IPS-NIHi11 (cell line): ENCODE data around the gene JAG2.

ENCODE experiments used
- DNase-seq: peaks from one replicate; pipeline ENCODE4 v3.0.0; 2012; ENCODE audit warnings: mixed read lengths, low spot score

The JAG2 gene

DNA sequence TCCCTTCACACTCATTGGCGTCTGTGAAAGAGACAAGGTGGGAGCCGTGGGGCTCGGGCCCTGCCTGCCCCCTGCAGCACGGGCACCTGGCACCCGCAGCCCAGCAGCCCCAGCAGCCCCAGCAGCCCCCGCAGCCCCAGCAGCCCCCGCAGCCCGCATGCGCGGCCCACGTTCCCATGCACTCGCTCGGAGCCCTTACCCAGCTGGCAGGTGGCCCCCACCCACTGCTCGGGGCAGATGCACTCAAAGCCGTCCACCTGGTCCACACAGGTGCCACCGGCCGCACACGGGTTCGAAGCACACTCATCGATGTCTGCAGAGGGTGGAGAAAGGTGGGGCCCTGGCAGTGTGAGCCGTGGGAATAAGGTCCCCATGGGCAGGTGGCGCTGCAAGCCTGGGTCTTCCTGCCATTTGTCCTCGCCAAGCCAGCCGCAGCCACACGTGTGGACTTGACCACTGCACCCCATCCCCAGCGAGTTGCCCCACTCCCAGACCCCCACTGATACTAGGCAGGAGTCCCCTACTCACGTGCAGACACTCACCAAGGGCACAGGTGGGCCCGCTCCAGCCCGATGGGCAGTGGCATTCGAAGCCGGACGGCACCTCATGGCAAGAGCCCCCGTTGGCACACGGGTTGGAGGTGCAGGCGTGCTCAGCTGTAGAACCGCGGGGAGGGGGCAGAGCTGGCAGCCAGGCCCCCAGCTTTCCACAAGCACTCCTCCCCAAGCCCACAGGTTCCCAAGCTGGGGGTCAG, 17.3 kb downstream of the JAG2 start:
- no peak for DNase-seq

DNA sequence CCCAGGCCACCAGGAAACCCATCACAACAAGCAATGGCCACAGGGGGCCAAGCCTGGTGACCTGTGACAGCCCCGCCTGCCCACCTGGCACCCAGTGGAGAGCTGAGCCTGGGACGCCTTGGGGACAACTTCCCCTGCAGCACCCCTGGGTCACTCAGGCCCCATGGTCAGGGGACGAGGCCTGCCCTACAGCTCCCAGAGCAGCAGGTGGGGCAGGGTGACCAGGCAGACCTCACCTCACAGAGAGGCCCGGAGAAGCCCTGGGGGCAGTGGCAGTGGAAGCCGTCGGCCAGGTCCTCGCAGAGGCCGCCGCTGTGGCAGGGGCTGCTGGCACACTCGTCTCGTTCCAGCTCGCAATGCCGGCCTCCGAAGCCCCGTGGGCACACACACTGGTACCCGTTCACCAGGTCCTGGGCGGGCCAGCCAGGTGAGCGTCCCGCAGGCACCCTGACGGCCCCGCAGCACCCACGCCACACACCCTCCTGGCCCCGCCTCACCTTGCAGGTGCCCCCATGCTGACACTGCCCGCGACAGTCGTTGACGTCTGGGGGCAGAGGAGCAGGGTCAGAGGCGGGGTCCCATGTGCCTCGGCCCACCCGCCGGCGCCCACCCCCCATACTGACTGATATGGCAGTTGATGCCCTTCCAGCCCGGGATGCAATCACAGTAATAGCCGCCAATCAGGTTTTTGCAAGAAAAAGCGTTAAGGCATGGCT, 18.1 kb downstream of the JAG2 start:
- DNase-seq, result no peak

DNA sequence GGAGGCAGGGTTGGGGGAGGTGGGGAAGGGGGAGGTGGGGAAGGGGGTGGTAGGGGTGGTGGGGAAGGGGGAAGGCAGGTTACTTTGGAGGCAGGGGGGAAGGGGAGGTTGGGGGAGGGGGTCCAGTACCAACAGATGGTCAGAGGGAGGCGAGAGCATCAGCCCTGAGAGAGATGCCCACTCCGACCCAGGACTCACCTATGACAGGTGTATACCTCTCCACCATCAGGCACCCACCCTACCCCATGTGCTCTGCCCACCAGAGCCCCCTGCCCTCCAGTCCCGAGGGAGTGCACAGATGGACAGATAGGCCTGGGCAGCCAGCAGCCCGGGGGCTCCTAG, 18.6 kb downstream of the JAG2 start:
- DNase-seq, result no peak

DNA sequence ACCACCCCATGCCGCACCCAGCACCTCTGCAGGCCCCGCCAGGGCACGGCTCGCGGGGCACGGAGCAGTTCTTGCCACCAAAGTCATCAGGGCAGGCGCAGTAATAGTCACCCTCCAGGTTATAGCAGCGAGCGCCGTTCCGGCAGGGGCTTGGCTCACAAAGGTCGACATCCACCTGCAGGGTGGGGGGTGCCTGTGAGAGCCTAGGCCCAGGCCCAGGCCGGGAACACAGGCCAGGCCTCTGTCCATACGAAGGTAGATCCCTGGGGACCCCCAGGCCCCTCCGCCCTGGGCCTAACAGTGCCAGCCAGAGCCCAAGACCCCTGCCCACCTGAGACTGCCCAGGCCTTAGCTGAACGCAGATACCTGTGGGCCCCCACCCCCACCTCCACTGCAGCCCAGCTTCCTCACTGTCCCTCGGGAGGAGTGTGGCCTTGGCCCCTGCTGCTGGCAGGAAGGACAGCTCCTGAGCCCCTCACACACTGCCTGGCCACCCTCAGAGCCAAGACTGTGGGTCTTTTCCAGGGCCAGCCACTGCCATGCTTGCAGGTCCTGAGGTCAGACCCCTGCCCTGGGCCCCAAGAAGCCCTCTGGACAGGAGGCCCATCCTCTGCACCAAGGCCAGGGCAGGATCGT, 19.3 kb downstream of the JAG2 start:
- DNase-seq, result no peak

DNA sequence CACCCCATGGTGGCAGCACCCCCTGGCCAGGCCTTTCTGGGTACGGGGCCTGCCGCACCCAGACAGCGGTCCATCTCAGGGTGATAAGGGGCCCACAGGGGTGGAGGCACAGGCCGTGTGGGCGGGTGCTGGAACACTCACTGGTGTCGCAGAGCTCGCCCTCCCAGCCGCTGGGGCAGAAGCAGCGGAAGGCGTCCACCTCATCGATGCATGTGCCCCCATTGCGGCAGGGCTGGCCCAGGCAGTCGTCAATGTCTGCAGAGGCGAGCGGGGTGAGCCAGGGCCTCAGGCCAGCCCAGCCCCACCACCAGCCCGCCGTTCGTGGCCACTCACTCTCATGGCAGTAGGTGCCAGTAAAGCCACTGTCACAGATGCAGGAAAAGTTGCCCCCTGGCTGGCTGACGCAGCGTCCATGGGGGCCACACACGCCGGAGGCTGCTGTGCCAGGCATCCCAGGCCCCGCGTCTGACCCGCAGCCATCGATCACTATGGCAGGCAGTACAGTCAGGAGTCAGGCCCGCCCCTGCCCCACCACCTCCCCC, 19.9 kb downstream of the JAG2 start:
- no peak for DNase-seq

DNA sequence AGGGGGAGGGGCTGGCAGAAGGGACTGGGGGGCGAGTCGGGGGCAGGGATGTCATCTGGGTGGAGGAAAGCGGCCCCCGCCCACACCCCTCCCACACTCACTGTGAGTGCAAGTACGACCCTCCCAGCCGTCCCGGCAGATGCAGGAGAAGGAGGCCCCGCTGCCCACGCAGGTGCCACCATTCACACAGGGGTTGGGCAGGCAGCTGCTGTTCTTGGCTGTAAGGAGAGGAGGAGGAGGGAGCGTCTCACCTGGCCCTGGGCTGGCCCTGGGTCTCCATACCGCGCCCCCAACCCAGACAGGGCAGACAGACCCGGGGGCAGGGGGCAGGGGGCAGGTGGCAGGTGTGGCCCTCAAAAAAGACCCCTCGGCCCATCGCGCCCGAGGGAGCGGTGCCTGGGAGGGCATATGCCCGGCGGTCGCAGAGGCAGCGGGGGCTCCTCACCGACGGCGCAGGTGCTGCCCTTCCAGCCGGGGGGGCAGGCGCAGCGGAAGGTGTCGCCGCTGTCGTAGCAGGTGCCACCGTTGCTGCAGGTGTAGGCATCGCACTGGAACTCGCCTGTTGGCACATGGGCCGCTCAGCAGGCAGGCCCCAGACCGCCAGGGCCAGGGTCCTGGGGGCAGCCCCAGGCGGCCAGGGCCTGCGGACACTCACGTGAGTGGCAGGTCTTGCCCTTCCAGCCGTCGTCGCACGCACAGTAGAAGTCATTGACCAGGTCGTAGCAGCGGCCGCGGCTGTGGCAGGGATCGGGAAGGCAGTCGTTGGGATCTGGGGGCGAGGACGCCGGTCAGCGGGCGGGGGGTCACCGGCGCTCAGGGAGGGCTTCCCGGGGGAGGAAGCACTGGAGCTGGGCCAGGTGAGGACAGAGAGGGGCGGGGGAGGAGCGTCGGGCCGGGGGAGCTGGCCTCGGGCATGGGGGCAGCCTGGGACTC, 20.6 kb downstream of the JAG2 start:
- DNase-seq, result peak; percentile 5

DNA sequence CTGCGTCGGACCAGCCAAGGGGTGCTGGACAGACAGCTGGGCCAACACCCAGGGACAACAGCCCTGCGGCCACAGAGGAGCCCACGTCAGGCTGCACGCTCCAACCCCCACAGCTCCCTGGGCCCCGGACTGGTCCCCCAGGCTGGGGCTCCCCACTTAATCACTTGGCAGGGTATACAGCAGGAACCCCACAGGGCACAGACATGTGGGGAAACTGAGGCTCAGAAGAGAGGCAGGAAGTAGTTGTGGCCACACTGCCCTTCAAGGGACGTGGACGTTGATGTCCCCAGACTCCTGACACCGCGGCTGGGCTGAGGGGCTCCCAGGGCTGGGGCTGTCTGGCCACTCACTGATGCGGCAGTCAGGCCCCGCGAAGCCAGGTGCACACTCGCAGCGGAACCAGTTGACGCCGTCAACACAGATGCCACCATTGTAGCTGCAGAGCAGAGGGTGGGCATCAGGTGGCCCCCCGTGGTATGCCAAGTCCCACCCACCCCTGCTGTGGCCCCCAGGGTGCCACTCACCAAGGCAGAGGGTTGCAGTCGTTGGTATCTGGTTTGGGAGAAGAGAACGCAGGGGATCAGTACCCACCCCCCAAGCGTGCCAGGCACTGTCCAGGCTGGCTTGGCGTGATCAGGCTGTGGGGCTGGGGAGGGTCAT, 21.5 kb downstream of the JAG2 start:
- DNase-seq, result peak; percentile 10

DNA sequence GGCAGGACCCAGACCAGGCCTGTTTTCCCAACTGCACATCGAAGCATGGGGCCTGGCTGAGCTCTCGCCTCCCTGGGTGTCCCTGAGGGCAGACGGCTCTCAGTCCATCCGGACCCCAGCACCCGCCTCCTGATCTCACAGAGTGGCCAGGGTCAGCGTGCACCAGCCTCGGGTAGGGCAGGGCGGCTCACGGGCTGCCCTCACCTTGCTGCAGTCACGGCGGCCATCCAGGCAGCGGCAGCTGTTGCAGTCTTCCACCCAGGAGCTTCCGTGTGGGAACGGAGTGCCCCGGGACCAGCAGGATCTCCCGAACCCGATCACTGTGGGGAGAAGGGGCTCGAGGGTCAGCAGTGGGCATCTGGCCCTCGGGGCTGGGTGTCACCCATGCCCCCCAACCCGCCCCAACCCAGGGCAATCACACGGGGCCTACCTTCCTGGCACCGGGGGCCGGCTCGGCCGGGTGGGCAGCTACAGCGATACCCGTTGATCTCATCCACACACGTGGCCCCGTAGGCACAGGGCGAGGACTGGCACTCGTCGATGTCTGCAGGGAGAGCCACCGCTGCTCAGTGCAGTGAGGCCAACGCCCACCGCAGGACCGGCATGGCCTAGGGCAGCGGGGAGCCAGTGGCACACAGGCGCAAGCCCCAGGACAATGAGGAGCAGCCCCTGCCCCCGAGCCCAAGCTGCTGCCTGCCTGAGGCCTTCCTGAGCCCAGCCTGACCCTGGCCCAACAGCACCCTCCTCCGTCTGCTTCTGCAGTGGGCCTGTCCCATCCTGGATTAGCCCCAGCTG, 22.2 kb downstream of the JAG2 start:
- DNase-seq, result peak; percentile 29

DNA sequence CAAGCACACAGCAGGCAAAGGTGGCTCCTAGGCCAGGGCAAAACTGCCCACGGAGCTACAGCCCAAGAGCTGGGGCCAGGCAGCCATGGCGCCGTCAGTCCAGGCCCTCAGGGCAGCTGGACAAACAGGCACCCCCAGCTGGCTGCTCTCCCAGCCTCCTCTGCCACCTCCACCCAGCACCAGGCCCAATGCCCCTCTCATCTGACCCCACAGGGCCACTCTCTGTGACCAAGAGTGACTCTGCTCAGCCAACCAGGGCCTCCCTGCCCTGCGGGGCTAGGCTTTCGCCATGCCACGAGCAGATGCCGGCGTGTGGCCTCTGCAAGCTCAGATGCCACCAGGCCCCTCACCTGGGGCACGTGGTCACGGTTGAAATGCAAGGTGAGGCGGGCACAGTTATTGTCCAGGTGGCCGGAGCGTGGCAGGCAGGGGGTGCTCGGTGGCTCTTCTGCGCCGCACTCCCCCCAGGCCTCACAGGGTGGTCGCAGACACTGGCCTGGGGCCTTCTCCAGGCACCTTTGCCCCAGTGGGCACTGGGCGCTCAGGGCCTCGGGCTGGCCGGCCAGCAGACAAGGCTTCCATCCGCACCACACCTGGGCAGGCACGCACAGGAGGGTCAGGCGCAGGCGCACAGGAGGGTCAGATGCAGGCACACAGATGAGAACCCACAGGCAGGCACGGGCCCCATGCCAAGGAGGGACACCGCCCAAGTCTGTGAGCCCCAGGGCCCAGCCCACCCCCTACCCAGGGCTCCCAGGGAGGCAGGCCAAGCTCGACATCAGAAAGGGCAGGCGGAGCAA, 23.0 kb downstream of the JAG2 start:
- no peak for DNase-seq

DNA sequence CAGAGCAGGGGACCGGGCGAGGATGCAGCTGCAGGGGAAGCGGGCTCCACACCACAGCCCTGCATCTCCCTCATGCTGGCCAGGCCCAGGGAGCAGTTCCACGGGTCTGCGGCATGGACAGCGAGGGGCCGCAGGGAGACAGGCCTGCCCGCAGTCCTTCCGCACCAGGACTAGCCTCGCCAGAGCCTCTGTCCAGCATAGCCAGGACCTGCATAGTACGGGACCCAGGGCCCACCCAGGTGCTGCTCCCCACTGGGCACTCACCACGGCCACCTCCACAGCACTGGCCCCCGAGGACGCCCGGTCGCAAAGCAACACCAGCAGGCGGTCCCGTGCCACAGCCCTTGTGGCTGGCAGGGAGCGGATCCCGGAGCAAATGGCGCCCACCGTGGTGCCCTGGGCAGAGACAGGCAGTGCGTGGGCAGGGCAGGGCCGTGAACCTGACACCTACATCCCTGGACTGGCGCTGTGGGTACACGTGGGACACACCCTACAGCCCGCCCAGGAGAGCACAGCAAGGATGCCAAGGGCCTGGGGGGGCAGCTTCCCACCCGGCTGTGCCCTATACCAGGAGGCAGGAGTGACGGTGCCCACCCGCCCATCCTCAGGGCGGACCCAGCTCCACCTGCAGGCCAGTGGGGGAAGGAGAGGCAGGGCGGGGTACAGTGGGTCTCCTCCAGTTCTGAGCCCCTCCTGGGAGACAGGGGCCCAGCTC, 23.8 kb downstream of the JAG2 start:
- peak; percentile 69 for DNase-seq

DNA sequence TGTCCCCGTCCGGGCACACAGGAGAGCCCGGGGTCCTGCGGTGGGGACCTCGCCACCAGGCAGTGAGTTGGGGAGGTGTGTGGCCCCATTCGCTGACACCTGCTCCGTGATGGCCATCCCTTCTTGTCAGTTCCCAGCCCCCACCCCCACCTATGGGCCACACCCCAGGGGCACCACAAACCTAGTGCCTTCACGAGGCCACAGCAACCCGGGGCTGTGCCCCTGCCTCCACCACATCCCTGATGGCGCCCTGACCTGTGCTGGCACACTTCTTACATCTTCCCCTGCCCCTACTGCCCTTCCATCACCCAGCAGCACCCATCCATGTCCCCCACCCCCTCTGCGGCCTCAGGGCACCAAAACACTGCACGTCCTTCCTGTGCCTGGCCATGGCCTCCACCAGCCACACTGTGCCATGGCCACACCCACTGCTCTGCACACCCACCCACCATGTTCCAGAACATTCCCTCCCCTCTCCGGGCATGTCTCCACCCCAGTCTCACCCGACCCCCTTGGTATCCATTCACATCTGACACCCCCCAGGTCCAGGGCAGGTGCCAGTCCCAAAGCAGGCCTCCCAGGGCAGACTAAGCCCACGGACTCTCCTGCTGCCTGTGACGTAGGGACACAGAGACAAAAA, 24.4 kb downstream of the JAG2 start:
- DNase-seq, result no peak

DNA sequence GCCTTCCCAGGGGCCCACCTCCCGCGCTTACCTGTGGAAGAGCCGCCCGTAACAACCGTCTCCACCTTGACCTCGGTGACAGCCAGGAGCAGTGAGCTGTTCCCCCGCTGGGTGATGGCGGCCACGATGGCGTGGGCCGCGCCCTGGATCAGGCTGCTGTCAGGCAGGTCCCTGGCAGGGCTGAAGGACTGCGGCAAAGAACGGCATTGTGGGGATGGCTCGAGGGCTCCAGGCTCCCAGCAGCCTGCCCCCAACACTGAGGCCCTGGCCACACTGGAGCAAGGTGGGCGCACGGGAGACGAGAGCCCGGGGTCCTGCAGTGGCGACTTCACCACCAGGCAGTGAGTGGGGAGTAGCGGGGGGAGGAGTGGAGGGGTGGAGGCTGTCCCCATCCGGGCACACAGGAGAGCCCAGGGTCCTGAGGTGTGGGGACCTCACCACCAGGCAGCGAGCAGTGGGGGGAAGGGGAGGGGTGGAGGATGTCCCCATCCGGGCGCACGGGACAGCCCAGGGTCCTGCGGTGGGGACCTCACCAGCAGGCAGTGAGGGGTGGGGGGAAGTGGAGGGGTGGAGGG, 25.0 kb downstream of the JAG2 start:
- DNase-seq, result no peak

DNA sequence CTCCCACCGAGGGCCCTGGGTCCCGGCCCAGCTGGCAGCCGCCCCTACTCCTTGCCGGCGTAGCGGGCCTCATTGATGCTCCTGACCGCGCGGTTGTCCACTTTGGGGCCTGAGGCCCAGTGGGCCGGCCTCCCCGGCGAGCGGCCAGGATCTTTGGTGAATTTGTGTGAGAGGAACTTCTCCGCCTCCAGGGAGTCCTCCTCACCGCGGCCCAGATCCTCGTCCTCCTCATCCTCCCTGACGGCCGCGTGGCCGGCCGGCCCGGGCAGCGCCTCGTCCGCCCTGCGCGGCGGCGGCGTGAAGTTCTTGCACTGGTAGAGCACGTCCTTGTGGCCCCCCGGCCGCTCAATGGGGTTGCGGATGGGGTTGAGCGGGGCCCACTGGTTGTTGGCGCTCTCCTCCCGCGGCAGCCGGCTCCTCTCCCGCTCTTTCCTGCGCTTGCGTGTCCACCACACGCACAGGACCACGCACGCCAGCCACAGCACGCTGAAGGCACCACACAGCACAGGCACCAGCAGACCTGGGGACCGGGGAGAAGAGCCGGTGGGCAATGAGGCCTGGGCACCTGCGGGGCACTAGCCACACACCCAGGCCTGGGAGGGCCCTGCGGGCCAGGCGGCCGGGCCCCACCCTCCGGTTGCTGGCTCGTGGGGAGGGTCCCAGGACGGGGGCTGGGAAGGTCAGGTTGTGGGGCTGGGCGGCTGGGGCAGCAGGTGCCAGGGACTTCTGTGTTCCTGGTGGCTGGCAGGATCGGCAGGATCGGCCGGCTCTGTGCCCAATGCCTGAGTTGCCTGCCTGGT, 25.7 kb downstream of the JAG2 start:
- no peak for DNase-seq

DNA sequence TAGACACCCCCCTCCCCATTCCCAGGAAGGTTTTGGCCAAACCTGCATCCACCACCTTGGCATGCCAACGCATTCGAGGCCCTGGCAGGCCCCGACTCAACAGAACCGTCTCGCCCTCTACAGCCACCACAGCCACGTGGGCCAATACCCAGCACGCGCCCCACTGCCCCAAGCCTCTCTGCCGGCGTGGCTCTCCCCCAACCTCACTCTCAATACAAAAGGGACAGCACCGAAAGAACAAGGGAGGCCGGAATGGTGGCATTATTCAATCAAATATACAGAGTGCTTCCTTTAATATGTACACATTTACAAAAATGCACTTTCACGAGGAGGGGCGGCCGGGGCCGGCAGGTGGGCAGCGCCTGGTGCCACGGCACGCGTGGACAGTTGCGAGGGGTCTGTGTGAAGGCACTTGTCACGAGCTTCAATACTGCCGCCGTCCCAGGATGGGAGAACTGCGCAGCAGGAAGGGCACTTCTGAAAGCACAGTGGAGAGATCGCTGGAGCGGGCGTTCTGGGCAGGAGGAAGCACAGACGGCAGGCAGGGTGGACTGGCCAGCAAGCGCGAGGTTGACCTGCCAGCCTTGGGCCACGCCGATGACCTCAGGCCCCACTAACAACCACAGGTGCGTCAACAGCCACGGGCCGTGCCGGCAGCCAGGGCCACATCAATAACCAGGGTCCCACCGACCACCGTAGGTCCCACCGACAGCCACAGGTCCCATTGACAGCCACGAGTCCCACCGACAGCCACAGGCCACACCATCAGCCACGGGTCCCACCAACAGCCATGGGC, 26.9 kb downstream of the JAG2 start:
- no peak for DNase-seq

DNA sequence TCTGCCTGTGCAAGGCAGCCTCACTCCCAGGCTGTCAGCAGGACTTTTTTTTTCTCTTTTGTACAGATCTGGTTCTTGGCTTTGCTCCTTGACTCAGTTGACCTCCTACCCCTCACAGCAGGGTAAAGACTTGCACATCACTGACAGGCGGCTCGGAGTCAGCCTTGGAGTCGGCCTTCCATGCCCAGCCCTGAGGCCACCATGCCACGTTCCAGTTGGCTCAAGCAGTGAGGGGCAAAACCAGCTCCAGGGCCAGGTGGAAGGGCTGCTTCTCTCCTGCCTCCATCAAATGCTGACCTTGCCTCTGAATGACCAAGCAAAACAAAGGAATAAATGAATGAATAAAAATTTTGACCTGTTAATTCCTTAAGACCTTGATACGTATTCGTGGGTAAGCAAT, 27.6 kb downstream of the JAG2 start:
- DNase-seq, result no peak

DNA sequence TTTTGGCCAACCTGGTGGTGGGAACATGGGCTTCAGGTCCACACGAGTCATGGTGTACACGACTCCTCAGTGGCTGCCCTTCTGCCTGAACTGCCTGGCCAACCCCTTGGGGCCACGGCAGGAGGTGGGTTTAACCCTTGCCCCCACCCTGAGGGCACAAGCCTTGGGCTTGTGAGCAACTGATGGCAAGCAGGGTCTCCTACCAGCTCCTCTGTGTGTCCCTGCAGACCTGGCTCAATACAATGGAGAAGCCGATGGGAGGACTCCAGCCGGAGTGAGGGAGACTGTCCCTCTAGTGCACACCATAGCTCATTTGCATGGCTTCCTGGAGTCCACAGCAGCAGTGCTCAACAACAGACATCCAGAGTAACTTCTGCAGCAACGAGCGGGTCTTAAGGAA, 28.0 kb downstream of the JAG2 start:
- DNase-seq, result no peak

DNA sequence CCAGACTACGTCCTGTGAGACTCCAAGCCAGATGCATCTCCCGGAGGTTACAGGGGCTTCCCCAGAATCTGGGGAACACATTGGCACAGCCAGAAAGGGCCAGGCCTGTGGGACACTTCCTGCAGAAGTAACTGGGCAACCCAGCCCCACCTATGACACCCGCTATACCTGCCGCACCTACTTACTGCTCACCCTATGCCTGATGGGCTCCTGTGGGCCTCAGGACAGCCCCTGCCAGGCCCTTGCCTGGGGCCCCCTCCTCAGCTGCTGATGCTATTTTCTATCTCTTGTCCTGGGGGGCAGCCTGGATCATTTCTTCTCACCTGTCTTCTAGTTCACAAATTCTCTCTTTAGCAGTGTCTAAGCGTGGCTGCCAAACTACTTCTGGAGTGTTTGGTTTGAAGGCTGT, 28.7 kb downstream of the JAG2 start:
- DNase-seq, result no peak
